HG02938 (cell line): ENCODE measurements around the gene CCDC201.
"Not testable (repeated sequence)": the region's sequence is repeated elsewhere in the genome, so short reads cannot be mapped to it uniquely, and the experiment has no call there.

Experiments used
- ATAC-seq: cut with Tn5 transposase; IDR thresholded peaks from one replicate; pipeline ENCODE4 v1.9.1; 2021; ENCODE audit warnings: mild to moderate bottlenecking, moderate library complexity; ENCODE audit not compliant: unreplicated experiment

Gene CCDC201

DNA sequence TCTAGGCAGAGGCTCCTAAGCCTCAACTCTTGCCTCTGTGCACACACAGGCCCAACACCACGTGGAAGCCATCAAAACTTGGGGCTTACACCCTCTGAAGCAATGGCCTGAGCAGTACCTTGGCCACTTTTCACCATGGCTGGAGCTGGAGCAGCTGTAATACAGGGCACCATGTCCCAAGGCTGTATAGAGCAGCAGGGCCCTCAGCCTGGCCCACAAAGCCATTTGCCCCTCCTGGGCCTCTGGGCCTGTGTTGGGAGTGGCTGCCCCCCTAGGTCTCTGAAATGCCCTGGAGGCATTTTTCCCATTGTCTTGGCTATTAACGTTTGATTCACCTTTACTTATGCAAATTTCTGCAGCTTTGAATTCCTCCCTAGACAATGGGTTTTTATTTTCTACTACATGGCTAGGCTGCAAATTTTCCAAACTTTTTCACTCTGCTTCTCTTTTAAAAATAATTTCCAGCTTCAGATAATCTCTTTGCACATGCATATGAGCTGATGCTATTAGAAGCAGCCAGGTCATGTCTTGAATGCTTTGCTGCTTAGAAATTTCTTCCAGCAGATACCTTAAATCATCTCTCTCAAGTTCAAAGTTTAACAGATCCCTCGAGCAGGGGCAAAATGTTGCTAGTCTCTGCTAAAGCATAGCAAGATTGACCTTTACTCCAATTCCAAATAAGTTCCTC, 5.7 kb upstream of the CCDC201 start:
- ATAC-seq, result no peak

DNA sequence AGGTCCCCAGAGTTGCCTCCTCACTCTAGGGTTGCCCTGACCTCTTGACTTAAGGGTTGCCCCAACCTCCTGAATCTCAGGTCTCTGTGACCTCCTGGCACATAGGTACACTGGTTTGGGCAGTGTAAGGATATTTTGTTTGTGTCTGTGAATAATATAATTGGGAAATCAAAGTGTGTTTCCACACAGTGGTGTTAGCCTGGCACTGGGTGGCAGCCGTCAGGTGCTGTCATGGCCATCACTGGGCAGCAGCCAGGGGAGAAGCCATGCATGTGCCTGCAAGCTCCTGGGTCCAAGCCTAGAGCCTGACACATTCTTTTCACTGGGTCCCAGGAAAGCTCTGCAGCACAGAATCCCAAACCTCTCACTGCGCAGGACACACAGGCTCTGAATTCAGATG, 3.6 kb upstream of the CCDC201 start:
- ATAC-seq, result no peak

DNA sequence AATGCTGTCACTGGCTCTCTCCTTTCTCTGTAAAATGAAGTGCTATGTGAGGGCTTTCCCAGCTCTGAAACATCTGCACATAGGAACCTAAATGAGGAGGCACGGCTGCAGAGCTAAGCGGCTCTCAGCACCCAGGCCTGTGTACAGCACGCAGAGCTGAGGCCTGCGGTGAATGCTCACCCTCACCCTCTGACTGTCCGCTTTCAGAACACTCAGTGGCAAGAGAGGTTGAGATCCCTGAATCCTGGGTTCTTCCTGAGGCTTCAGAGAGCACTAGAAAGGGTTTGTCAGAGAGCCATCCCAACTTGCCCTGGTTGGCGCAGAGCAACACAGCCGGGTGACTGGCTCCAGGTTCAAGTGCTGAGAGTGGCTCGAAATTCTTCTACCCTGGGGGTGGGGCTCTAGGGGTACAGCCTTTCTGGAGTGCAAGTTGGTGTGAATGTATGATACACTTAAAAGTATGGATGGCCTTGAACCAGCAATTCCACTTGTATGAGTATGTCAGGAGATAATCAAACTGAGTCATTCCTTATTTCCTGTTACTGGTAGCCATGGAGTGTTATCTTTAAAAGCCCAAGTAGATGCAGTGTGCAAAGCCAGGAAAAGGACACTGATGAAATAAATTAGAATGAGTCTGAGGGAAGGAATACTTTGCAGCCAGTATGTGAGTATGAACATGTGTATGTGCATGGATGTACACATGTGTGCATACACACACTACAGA, 1.7 kb upstream of the CCDC201 start:
- no peak for ATAC-seq

DNA sequence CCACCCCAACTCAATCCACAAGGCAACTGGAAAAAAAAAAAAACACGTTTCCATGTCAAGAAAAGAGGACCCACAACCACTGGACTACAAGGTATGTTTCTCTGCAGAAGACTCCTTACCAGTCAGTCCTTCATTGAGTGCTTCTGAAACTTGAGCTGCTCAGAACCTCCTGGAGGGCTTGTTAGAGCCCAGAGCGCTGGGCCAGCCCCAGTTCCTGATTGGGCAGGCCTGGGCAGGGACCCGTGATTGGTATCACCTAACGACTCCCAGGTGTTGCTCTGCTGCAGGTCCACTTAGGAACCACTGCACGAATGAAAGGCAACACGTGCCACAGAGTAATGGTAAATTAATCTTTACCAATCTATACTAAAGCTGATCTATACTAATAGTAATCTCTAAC, 473 bp upstream of the CCDC201 start:
- no peak for ATAC-seq

DNA sequence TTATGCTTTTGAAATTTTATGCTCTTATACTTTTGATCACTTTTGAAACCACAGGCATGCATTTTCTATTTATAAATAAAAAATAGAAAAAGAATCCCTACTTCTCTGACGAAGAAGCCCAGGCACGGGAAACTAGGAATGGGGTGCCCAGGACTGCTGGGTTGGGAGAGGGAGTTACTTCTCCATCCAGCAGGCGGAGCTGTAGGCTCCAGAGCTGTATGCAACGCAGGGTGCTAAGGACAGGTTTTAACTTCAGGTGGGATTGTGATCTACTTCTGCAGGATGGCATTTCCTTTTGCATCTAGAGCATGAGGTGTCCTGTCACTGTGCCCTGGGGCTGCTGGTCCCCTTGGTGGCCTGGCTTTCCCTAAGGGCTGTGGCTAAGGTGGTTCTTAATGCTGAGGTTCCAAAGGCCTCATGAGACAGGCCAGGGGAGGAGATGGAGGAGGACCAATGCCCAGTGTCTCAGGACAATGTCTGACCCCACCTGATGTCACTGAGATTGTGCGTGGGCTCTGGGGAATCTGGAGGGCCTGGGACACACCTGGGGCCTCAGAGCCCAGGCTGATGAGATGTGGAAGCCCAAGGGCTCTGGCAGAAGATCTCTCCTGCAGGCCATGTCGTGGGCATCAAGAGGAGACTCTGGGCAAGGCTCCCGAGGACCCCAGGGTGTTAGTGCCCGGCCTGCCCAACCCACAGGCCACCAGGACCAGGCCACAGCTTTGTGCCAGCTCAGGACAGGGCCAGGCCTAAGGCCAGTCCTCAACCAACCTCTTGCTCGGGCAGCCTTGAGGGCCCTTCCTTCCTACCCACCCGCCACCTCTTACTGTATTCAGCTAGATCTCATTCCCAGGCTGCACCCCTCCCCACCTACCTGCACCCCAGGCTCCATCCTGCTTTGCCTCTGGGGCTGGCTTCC, 507 bp downstream of the CCDC201 start:
- ATAC-seq, result no peak

DNA sequence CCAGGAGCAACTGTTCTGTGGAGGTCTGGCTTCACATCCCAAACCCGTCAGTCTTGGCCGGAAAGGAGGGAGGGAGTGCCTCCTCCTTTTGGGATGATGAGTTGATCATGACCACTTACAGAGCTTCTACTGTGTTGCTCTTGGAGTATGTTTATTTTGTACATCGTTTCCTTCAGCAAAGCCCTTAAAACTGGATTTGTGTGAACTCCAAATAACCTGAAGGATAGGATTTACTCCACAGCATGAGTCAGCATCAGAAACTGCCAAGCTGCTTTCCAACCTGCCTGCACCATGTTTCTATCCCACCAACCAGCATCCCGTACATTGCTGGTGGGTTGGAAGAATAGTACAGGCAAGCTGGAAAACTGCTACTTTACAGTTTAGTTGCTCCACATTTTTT, 3.5 kb downstream of the CCDC201 start:
- no peak for ATAC-seq

DNA sequence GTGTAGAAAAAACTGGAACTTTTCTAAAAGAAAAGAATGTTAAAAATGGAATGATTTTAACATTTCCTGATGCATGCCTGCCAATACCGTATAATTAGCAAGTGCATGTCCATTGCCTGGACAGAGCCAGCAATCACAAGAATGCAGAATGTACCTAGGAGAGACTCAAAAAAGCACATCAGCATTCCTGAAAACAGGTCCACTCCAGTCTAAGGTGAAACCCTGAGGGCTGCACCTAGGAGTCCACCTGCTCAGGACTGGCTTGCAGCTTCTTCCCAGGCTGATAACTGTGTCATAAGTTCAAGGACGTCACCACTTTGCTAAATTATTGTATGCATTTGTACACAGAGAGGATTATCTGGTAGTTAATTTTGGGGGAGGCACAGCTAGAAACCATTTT, 5.4 kb downstream of the CCDC201 start:
- ATAC-seq, result no peak

DNA sequence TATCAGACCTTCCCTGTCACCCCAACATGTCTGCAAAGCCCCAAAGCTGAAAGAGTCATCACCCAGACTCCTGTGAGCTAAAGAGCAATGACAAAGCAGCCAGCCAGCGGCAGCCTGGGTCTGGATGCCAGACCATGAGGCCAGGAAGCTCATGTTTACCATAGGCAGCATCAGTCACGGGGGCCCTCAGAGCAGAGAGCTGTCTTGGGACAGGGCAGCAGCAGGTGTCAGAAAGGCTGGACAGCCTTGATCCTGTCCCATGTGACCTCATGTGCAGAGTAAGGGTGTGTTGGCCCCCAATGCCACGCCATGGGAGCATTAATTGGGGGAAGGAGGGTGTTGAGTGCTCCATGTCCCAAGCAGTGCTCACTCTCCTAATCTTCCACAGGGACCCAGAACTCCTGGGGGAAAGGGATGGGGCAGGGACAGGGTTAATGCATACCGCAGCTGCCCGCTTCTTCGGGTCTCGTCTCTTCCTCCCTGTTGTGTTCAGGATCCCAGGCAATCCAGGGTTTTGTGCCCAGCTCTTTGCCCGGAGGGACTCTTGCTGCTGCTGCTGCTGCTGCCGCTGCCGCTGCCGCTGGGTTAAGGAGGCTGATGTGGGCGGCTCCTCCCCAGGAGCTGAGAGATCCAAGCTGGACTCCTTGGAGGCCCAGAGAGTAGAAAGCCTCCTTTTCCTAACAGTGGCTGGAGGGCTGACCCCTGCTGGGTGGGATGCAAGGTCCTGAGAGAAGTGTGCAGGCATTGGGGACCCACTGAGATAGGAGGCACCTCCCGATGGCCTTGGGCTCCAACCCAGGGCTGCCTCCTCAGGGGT, 7.1 kb downstream of the CCDC201 start:
- ATAC-seq, result no peak

DNA sequence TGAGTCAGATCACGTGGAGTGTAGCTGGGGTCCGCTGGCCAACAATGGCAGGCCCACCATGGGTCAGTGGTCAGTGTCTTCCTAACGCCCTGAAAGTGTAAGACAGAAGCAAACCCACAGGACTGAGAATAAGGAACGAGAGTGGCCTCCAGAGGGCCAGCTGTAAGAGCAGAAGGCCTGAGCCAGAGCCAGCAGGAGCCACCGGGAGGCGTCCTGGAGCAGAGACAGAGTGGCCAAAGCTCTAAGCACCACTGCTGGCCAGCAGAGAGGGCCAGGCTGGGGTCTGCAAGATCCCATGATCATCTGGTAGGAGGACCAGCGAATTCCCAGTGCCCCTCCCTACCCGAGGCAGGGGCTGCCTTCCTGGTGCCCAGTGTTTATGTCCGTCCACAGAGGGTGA, 9.2 kb downstream of the CCDC201 start:
- ATAC-seq, result no peak

DNA sequence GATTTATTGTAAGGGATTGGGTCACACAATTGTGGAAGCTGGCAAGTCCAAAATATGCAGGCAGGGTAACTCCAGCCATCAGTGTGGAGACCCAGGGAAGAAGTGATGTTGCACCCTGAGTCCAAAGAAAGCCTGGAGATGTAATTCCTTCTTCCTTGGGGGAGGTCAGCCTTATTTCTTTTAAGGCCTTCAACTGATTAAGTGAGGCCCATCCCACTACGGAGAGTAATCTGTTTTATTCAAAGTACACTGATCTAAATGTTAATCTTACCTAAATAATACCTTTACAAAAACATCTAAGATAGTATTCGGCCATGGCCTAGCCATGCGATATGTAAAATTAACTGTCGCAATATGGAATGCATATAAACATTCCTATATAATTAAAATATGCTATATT, 16.0 kb downstream of the CCDC201 start:
- ATAC-seq, result not testable (repeated sequence)

DNA sequence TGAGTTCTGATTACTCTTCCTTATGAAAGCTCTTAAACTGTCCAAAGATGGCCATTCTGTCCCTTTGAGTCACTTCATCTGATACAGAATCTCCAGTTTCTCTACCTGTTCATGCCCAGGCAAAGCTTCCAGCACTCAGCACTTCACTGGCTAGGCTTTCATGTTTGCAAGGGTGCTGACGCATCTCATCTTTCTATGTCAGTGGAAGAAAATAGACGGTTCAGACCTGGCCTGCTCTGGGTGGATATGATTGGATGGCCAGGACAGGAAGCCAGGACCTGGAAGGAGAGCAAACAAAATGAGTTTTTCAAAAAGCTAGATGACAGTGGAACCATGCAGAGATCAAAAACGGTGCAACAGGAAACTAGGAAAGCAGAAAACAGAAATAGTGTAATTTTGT, 17.2 kb downstream of the CCDC201 start:
- not testable (repeated sequence) for ATAC-seq

DNA sequence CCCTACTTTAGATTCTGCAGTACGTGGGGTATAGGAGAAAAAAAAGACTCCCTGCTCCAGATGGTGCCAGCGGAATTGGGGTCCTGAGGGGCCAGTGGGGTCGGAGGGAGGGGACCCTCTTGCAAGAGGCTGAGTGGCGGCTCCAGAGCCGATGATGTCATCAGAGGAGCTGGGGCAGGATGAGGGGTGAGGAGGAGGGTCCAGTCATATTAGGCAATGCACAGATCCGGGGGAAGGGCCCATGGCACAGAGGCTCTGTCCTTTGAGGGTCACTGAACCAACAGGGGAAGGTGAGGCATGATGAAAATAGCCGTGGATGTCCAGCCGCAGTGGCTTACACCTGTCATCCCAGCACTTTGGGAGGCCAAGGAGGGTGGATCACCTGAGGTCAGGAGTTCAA, 19.4 kb downstream of the CCDC201 start:
- ATAC-seq, result not testable (repeated sequence)

DNA sequence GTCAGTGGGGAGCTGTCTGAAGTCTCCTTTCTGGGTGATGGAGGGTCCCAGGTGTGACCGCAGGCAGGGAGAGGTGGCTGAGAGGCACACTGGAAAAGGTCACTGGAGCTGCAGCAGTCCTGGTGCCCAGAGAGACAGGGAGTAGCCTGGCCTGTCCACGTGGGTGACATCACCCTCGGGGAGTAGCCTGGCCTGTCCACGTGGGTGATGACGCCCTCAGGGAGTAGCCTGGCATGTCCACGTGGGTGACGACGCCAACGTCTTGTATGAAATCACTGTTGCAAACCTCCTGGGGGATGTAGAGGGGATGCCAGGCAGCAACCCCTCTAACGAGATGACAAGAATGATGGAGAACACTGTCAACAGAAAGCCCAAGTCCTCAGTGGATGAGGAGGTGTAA, 19.9 kb downstream of the CCDC201 start:
- ATAC-seq, result not testable (repeated sequence)

DNA sequence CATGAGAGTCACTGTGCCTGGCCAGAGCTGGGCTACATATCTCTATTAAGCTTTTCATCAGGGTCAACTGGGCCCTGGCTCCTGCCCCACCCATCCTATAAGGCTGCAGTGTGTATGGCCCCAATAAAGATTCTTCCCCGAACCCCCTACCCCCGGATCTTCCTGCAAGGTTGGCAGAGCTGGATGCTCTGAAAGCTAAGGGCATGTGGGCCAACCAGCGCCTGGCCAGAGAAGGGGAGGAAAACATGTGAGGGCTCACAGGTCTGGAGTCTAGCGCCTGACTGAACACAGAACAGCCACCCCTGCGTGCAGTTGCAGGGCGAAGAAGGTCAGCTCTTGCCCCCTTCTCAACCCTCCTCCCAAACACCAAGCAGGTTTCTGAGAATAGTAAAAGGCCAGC, 24.1 kb downstream of the CCDC201 start:
- ATAC-seq, result not testable (repeated sequence)

DNA sequence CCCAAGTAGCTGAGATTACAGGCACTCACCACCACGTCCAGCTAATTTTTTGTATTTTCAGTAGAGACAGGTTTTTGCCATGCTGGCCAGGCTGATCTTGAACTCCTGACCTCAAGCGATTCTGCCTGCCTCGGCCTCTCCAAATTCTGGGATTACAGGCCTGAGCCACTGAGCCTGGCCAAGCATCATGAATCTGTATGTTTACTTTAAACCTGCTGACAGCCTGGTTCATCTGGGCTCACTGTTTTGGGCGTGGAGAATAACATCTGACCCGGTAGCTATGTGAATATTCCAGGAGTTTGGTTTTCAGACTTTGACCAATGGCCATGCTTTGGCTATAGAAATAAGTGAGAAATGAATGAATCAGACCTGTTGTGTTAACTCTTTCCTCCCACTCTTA, 26.3 kb downstream of the CCDC201 start:
- ATAC-seq, result not testable (repeated sequence)

DNA sequence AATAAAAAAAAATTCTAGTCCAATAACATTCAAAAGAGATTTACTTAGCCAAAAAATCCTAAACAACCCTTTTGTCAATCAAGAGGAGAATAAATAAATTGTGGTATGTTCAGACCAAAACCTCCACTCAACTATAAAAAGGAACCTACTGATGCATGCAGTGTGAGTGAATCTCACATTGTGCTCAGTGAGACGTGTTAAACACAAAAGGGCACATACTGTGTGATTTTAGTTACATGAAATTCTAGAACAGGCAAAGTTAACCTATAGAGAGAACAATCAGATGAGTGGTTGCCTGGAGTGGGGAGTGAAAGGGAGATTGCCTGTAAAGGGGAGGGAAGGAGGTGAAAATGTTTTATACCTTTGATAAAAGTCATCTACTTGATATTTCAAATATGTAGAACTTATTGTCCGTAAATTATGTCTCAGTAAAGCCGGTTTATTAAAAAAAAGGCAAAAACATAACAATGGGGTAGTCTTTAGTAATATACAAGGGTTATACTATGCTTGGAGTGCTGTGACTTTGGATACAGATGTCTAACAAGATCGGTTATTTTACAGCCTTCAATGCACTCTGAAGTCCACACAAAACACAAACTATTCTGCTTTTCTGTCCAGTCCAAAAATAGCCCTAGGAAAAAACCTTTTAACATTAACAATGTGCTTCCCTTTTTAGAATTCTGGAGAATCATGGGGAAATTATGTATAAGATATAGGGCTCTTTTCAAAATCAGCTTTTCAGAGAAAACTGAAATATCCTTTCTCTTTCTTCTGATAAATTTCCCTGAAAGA, 30.8 kb downstream of the CCDC201 start:
- ATAC-seq, result not testable (repeated sequence)

DNA sequence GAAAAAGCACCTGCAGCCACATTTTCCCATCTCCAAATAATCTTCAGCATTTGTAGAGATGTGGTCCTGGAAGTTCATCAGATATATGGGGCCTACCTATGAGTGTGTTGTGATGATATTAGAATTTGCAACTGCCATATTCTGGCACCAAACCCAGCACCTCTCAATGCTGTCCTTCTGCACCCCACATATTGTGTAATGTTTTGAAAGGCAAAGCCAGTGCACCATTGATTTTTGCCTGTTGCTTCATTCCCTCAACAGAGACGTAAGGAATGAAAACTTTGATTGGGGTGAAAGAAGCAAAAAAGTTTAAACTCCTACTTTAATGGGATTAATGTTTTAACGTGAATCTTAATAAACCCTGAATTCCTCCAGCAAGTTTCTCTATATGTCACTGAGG, 34.0 kb downstream of the CCDC201 start:
- not testable (repeated sequence) for ATAC-seq

DNA sequence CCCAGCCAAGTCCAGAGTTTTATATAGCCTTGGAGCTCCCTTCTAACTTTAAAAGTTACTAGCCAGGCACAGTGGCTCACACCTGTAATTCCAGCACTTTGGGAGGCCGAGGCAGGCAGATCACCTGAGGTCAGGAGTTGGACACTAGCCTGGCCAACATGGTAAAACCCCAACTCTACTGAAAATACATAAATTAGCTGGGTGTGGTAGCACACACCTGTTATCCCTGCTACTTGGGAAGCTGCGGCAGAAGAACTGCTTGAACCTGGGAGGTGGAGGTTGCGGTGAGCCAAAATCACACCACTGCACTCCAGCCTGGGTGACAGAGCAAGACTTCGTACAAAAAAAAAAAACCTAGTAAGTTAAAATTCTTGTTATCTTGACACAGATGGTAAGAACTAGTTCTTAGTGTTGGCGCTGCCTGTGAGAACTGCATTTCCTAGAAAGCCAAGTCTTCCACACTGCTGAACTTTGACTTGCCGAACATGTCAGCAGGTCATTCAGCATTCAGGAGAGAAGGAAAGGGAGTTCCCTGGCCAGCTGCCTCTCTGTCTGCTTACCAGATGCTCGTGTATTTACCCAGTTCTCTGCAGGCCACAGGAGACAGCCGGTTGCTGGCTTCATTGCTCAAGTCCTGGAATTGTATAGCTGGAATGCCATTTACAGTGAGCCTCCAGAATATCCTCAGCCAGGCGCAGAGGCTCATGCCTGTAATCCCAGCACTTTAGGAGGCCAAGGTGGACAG, 40.3 kb downstream of the CCDC201 start:
- ATAC-seq, result not testable (repeated sequence)

DNA sequence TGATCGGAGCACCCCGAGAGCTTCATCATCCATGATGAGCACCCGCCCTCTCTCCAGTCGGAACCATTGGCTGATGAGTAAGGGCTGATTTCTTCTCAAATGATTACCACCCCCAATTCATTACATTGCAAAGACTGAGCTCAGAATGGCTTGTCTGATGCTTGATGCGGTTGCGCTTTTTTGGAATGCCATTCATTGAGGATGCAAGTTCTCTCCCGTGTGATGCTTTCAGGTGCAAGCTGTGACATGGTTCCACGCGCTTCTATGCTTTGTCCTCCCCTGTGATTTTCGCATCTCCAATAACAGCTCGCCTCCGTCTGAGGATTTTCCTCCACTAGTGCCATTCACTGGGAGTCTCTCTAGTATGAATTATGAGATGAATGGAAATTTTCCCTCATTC, 43.0 kb downstream of the CCDC201 start:
- not testable (repeated sequence) for ATAC-seq
